K562 (cell line): Measurements from ENCODE around the gene SUDS3. TPM values are rescaled to one million over a fixed set of nuclear protein-coding genes. Genes with fewer than 3 reads are reported as not detected.

Experiments
- ATAC-seq: fragments of 200-7000 bp; cut with Tn5 transposase; 3 replicates; pipeline ENCODE4 v1.9.1; 2020; ENCODE audit warnings: moderate library complexity
- BruUV-seq: library from RNA; stranded (reverse); fragments of 400-500 nt; replicated peaks from 2 replicates; lab custom pipeline; 2021; lab: Mats Ljungman, UMichigan
- CTCF ChIA-PET: fragments of 300-600 bp; formaldehyde crosslinking; extraction: SDS; loops from one replicate; lab custom pipeline; 2021; ENCODE audit warnings: low intra/inter-chr PET ratio; lab: Yijun Ruan, JAX
- POLR2A ChIA-PET: fragments of 300-600, 350-650 bp; sonication (Branson Sonifier 250); formaldehyde crosslinking; extraction: SDS; loops from one replicate; lab custom pipeline; 2021; ENCODE audit warnings: antibody characterized with exemption, inconsistent platforms; lab: Yijun Ruan, JAX
- DNase-seq, 4 experiments: peaks; one replicate each; pipeline versions ENCODE4 v3.0.0 to v3.0.0-alpha.2; 2011 to 2018; ENCODE audit warnings: low spot score in 3 of 4, mixed read lengths in 3 of 4; ENCODE audit errors: extremely low read depth in 1 of 4
- FAIRE-seq: peaks from 2 replicates; lab custom pipeline; 2011; peaks lifted over from hg19 to GRCh38; lab: Jason Lieb, UNC
- H2AFZ ChIP-seq: 2 replicates; pipeline ENCODE4 v1.6.0; 2011; ENCODE audit warnings: low read depth, low read length, control low read depth, inconsistent platforms
- H3K27ac ChIP-seq: fragments of 200-600 bp; 3 replicates; pipeline ENCODE4 v1.8.0; 2011; ENCODE audit warnings: low read depth, mild to moderate bottlenecking, control low read depth, inconsistent platforms, low read length, moderate library complexity, mixed read lengths; ENCODE audit errors: extremely low read depth
- H3K27me3 ChIP-seq, 2 experiments: fragments of 300-600 bp in 1 of 2; 2 replicates in 1 of 2; 3 replicates in 1 of 2; pipeline versions ENCODE4 v1.6.0 to v1.8.0; 2011; ENCODE audit warnings: inconsistent platforms in 2 of 2, low read length in 2 of 2, mild to moderate bottlenecking in 1 of 2, mixed read lengths in 1 of 2, moderate library complexity in 1 of 2; ENCODE audit not compliant: control insufficient read depth in 2 of 2, insufficient read depth in 2 of 2
- H3K36me3 ChIP-seq: fragments of 300-600 bp; 3 replicates; pipeline ENCODE4 v1.8.0; 2011; ENCODE audit warnings: mild to moderate bottlenecking, low read length, inconsistent platforms; ENCODE audit not compliant: control insufficient read depth, insufficient read depth
- H3K4me1 ChIP-seq, 2 experiments: fragments of 200-600 bp in 1 of 2; replicated peaks in 1 of 2; 2 replicates in 1 of 2; 3 replicates in 1 of 2; pipeline versions ENCODE4 v1.5.1 to v1.8.0; 2011; ENCODE audit warnings: inconsistent platforms in 2 of 2, low read length in 2 of 2, mild to moderate bottlenecking in 1 of 2, mixed read lengths in 1 of 2, moderate library complexity in 1 of 2; ENCODE audit not compliant: control insufficient read depth in 2 of 2, insufficient read depth in 2 of 2
- H3K4me2 ChIP-seq: 2 replicates; pipeline ENCODE4 v1.6.1; 2011; ENCODE audit warnings: low read length, control low read depth, inconsistent platforms, mixed read lengths; ENCODE audit not compliant: insufficient read depth
- H3K4me3 ChIP-seq: fragments of 200-600 bp; sonication (generic), shearing (Covaris generic); 2 replicates; pipeline ENCODE4 v1.5.1; 2016; ENCODE audit warnings: control low read depth, inconsistent platforms
- H3K79me2 ChIP-seq: fragments of 200-600 bp; 3 replicates; pipeline ENCODE4 v1.8.0; 2011; ENCODE audit warnings: low read length, inconsistent platforms; ENCODE audit not compliant: control insufficient read depth, insufficient read depth
- H3K9ac ChIP-seq, 2 experiments: 2 replicates each; pipeline versions ENCODE4 v1.6.0 to v1.6.1; 2011; ENCODE audit warnings: low read depth in 2 of 2, low read length in 2 of 2, control low read depth in 1 of 2, inconsistent platforms in 1 of 2, mild to moderate bottlenecking in 1 of 2, mixed read lengths in 1 of 2; ENCODE audit not compliant: insufficient read depth in 1 of 2
- H3K9me1 ChIP-seq: one replicate; pipeline ENCODE4 v1.6.0; 2011; ENCODE audit warnings: inconsistent platforms, mild to moderate bottlenecking, low read length, moderate library complexity; ENCODE audit not compliant: control insufficient read depth, insufficient read depth
- H3K9me3 ChIP-seq: replicated peaks from 2 replicates; pipeline ENCODE4 v1.5.1; 2011; ENCODE audit warnings: low read depth, low read length, inconsistent platforms; ENCODE audit not compliant: control insufficient read depth, insufficient read depth
- H4K20me1 ChIP-seq: replicated peaks from 2 replicates; pipeline ENCODE4 v1.6.1; 2011; ENCODE audit warnings: low read length, inconsistent platforms, mixed read lengths; ENCODE audit not compliant: control insufficient read depth, insufficient read depth
- BHLHE40 ChIP-seq: IDR thresholded peaks from 2 replicates; pipeline ENCODE4 v1.6.1; 2011; ENCODE audit warnings: low read length, improper control_type of control experiment
- HES1 ChIP-seq: fragments of 450-650 bp; IDR thresholded peaks from 2 replicates; pipeline ENCODE4 v1.6.1; 2016; ENCODE audit warnings: low read depth, mild to moderate bottlenecking, moderate library complexity
- L3MBTL2 ChIP-seq: fragments of 450-650 bp; IDR thresholded peaks from 2 replicates; pipeline ENCODE4 v1.6.1; 2016; ENCODE audit warnings: mild to moderate bottlenecking, moderate library complexity
- MAX ChIP-seq: sonication (generic); formaldehyde crosslinking; IDR thresholded peaks from 2 replicates; pipeline ENCODE4 v1.9.0; 2022; ENCODE audit warnings: mild to moderate bottlenecking, missing genetic modification reagents
- MCM7 ChIP-seq, 2 experiments: fragments of 450-650 bp; IDR thresholded peaks; 2 replicates each; pipeline ENCODE4 v1.6.1; 2016 to 2018
- MYC ChIP-seq, 2 experiments: fragments of 250-450 bp in 1 of 2; sonication (Bioruptor Pico) in 1 of 2; IDR thresholded peaks; 2 replicates each; pipeline versions ENCODE4 v1.5.1 to v1.6.1; 2012 to 2021; ENCODE audit warnings: low read depth in 2 of 2, borderline replicate concordance in 1 of 2, improper control_type of control experiment in 1 of 2, low read length in 1 of 2, mild to moderate bottlenecking in 1 of 2, moderate library complexity in 1 of 2
- NRF1 ChIP-seq, 2 experiments: fragments of 450-650 bp; IDR thresholded peaks in 1 of 2; conservative IDR thresholded peaks in 1 of 2; 2 replicates each; pipeline ENCODE4 v1.6.1; 2014; ENCODE audit warnings: mild to moderate bottlenecking in 2 of 2
- PTBP1 ChIP-seq: fragments of 200-400 bp; formaldehyde crosslinking; IDR thresholded peaks from 2 replicates; pipeline ENCODE4 v1.6.1; 2017; ENCODE audit warnings: low read depth, low read length
- TAF9B ChIP-seq: fragments of 450-650 bp; IDR thresholded peaks from 2 replicates; pipeline ENCODE4 v1.6.1; 2018; ENCODE audit warnings: mild to moderate bottlenecking; ENCODE audit not compliant: partially characterized antibody
- ZFX ChIP-seq: sonication (generic); formaldehyde crosslinking; IDR thresholded peaks from 2 replicates; pipeline ENCODE4 v1.8.0; 2022; ENCODE audit warnings: mild to moderate bottlenecking, missing genetic modification reagents, moderate library complexity
- ZNF280A ChIP-seq: fragments of 450-650 bp; IDR thresholded peaks from 2 replicates; pipeline ENCODE4 v1.6.1; 2018; ENCODE audit warnings: mild to moderate bottlenecking, low read depth; ENCODE audit not compliant: partially characterized antibody
- ZNF384 ChIP-seq: IDR thresholded peaks from 2 replicates; pipeline ENCODE4 v1.6.1; 2012; ENCODE audit warnings: low read depth, low read length, improper control_type of control experiment
- WGBS: fragments of 100-300 bp; shearing (Covaris generic); methylation state at CpG from one replicate; pipeline ENCODE4 v1.1.6; 2016; ENCODE audit warnings: low coverage, mixed read lengths; ENCODE audit not compliant: insufficient coverage; ENCODE audit errors: missing lambda C conversion rate; 5-methylcytosine and 5-hydroxymethylcytosine counted together
- in situ Hi-C: fragments of 300-500 bp; cut with MboI; formaldehyde crosslinking; loops from 4 replicates; pipeline ENCODE4 v1.15.0; 2018; ENCODE audit warnings: inconsistent platforms, mixed read lengths
- intact Hi-C: fragments of 100-400 bp; cut with micrococcal nuclease; formaldehyde crosslinking; loops from 2 replicates; pipeline ENCODE4 v1.14.2; 2022
- polyA plus RNA-seq, 8 experiments: library from polyadenylated mRNA; depleted of rRNA in 4 of 8; stranded (reverse) in 5 of 8; unstranded in 3 of 8; fragments of >200 nt; fragmentation: Nextera tagmentation in 2 of 8; fragmentation: Illumina TruSeq in 1 of 8; extraction: Ambion mirVana in 2 of 8; extraction: Trizol in 1 of 8; gene quantifications; 2 replicates each; pipeline versions ENCODE4 v1.2.1 to v1.2.3, GENCODE V29; 2011 to 2014; ENCODE audit warnings: inconsistent platforms in 1 of 8, missing spikeins in 1 of 8
- total RNA-seq, 7 experiments: library from RNA; depleted of rRNA in 6 of 7; stranded (reverse); fragments of >200 nt in 6 of 7; fragmentation: Illumina TruSeq in 2 of 7; extraction: Trizol in 2 of 7; gene quantifications; 2 replicates each; pipeline versions ENCODE4 v1.2.1 to v1.2.3, GENCODE V29; 2011 to 2021; ENCODE audit warnings: low replicate concordance in 1 of 7
- TF ChIP-seq, protein P1 (sequence below): sonication (generic); formaldehyde crosslinking; IDR thresholded peaks from 2 replicates; pipeline ENCODE4 v1.8.0; 2022; ENCODE audit warnings: missing genetic modification reagents, mild to moderate bottlenecking, moderate library complexity, borderline replicate concordance
- TF ChIP-seq, protein P2 (sequence below): fragments of 250-450 bp; sonication (Bioruptor Pico); IDR thresholded peaks from 2 replicates; pipeline ENCODE4 v1.5.0; 2020; ENCODE audit warnings: mild to moderate bottlenecking
- TF ChIP-seq, protein P3 (sequence below): fragments of 450-650 bp; IDR thresholded peaks from 2 replicates; pipeline ENCODE4 v1.6.1; 2016

Gene SUDS3
- total and polyA plus RNA-seq, 9 of the 15 experiments (the other 6 are each of a cell fraction or from before 2014, with no cell fraction given), result 6.6 to 30.5 (median 23.3) TPM

GRCh38 chr12:118346895-118347294, 29.5 kb upstream of the SUDS3 start:
- peak; percentile 67 for ATAC-seq
- no TSS peak for BruUV-seq
- Histone ChIP-seq H3K4me2 (peak overlapping the region; percentile 25; the same call in 1 of the 2 replicates), H3K9me3 (no peaks in the 10 kb centered on the region), H3K79me2 (peaks cover 81% of the 10 kb centered on the region), H3K27ac (peak overlapping the region; percentile 60; the same call in 2 of the 3 replicates), H3K9ac (peak overlapping the region; percentile 27 to 53; a peak in 3 of 4 replicates), H3K4me1 (peaks cover 10 to 37% of the 10 kb centered on the region in 2 experiments; a peak in 4 of 5 replicates), H3K4me3 (no peak overlapping the region), H2AFZ (peak overlapping the region; percentile 4; the same call in 1 of the 2 replicates), H3K36me3 (0 out of 3 replicates have a peak, but pooled peaks cover 3% of the 10 kb centered on the region), H3K27me3 (no peaks in the 10 kb centered on the region), H3K9me1 (no peaks in the 10 kb centered on the region), H4K20me1 (no peaks in the 10 kb centered on the region)
- peak in 1 of 4 experiments; percentile 52 for DNase-seq
- intact Hi-C loops, result no loop called here
- in situ Hi-C loops, result no loop called here
- ChIA-PET POLR2A (interaction anchor here (0.7 to 5.2 kb wide), 5 partner anchors 9 to 1944 kb away, joined by 3 to 46 read pairs (median 3); partner anchors contain the start of gene SUDS3), CTCF (no interaction called here)
- FAIRE-seq, result no peak
- whole genome bisulfite sequencing, result 6% methylated on average over 7 of the region's 7 CpGs
- TF ChIP-seq ZFX, result 0 out of 2 replicates have a peak, but pooled peaks have one; percentile 3
- TF ChIP-seq, protein P1, sequence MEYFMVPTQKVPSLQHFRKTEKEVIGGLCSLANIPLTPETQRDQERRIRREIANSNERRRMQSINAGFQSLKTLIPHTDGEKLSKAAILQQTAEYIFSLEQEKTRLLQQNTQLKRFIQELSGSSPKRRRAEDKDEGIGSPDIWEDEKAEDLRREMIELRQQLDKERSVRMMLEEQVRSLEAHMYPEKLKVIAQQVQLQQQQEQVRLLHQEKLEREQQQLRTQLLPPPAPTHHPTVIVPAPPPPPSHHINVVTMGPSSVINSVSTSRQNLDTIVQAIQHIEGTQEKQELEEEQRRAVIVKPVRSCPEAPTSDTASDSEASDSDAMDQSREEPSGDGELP (CRISPR knock-in tag), result no peak
- TF ChIP-seq TAF9B, result no peak
- TF ChIP-seq ZNF280A, result no peak
- no peak for TF ChIP-seq PTBP1
- peak; percentile 30; the same call in 1 of the 2 replicates for TF ChIP-seq L3MBTL2
- peak; percentile 52; the same call in 1 of the 2 replicates for TF ChIP-seq MYC (IDR thresholded peaks at IDR 0.05; ENCODE audit: low read depth, low read length)
- TF ChIP-seq MYC (CRISPR knock-in tag; IDR thresholded peaks at IDR 0.05; ENCODE audit: borderline replicate concordance, low read depth), result no peak
- peak; percentile 60; the same call in 1 of the 2 replicates for TF ChIP-seq MAX (CRISPR knock-in tag)
- peak; percentile 70 for TF ChIP-seq BHLHE40
- peak; percentile 35; the same call in 1 of the 2 replicates for TF ChIP-seq HES1
- no peak for TF ChIP-seq MCM7 (IDR thresholded peaks at IDR 0.05)
- TF ChIP-seq, protein P2, sequence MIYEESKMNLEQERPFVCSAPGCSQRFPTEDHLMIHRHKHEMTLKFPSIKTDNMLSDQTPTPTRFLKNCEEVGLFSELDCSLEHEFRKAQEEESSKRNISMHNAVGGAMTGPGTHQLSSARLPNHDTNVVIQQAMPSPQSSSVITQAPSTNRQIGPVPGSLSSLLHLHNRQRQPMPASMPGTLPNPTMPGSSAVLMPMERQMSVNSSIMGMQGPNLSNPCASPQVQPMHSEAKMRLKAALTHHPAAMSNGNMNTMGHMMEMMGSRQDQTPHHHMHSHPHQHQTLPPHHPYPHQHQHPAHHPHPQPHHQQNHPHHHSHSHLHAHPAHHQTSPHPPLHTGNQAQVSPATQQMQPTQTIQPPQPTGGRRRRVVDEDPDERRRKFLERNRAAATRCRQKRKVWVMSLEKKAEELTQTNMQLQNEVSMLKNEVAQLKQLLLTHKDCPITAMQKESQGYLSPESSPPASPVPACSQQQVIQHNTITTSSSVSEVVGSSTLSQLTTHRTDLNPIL (CRISPR knock-in tag), result no peak
- peak; percentile 79 for TF ChIP-seq ZNF384
- TF ChIP-seq NRF1 (conservative IDR thresholded peaks at IDR 0.05 in 1 of 2, IDR thresholded peaks at IDR 0.05 in 1 of 2), result 0 out of 4 replicates have a peak, but pooled peaks have one; percentile 14
- TF ChIP-seq, protein P3, sequence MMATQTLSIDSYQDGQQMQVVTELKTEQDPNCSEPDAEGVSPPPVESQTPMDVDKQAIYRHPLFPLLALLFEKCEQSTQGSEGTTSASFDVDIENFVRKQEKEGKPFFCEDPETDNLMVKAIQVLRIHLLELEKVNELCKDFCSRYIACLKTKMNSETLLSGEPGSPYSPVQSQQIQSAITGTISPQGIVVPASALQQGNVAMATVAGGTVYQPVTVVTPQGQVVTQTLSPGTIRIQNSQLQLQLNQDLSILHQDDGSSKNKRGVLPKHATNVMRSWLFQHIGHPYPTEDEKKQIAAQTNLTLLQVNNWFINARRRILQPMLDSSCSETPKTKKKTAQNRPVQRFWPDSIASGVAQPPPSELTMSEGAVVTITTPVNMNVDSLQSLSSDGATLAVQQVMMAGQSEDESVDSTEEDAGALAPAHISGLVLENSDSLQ, result no peak
